ENCODE results near the gene HYAL3. TPM values are rescaled to one million over a fixed set of nuclear protein-coding genes. Genes with fewer than 3 reads are reported as not detected.

Gene HYAL3
- polyA plus RNA-seq, 1 experiment, result 3.0 TPM

- peak overlapping the region; percentile 11 for H3K27ac ChIP-seq (ENCODE audit: low read depth, low read length)
- no peak for DNase-seq (ENCODE audit: low read depth, low spot score)
- H3K27me3 ChIP-seq (ENCODE audit: control insufficient read depth, insufficient read depth, low read length), result no peaks in the 10 kb centered on the region
- POLR2A ChIA-PET, result interaction anchor here (0.6 kb wide), 1 partner anchor 11 kb away, joined by 3 read pairs; no protein-coding TSS in a partner anchor
- H3K4me3 ChIP-seq (ENCODE audit: low read depth, low read length), result no peak overlapping the region
- H3K9me3 ChIP-seq (ENCODE audit: control insufficient read depth, insufficient read depth, low read length), result no peaks in the 10 kb centered on the region; the same call in 1 of the 2 replicates
- TF ChIP-seq CTCF (IDR thresholded peaks at IDR 0.05; ENCODE audit: low read depth, low read length), result no peak
- CTCF ChIA-PET, result interaction anchor here (1.1 to 1.5 kb wide), 2 partner anchors 9 to 136 kb away, joined by 3 to 5 read pairs; no protein-coding TSS in a partner anchor
Observed at GRCh38 chr3:50330330-50330729, 31.1 kb upstream of the HYAL3 start.

GRCh38 chr3:50327943-50328691 is 28.9 kb upstream of the HYAL3 start, which contains the start of gene TUSC2:
Gene TUSC2 (minus strand): TSS chr3:50328223. CDS start chr3:50328099, 124 bp downstream.
- peak within 1 kb of the TSS; percentile 73 for H3K27ac ChIP-seq (ENCODE audit: low read depth, low read length)
- DNase-seq (ENCODE audit: low read depth, low spot score), result peak; percentile 82
- H3K4me3 ChIP-seq (ENCODE audit: low read depth, low read length), result peak within 1 kb of the TSS; percentile 87
- H3K9me3 ChIP-seq (ENCODE audit: control insufficient read depth, insufficient read depth, low read length), result no peaks in the 10 kb centered on the region; the same call in 1 of the 2 replicates
- ChIA-PET CTCF (interaction anchor here (0.7 to 0.8 kb wide), 2 partner anchors 19 to 771 kb away, joined by 3 to 4 read pairs; no protein-coding TSS in a partner anchor), POLR2A (interaction anchor here (0.6 to 2.2 kb wide), 5 partner anchors 8 to 44 kb away, joined by 4 to 22 read pairs (median 7); partner anchors contain the start of genes CYB561D2, IFRD2 and NPRL2)
- no peaks in the 10 kb centered on the region for H3K27me3 ChIP-seq (ENCODE audit: control insufficient read depth, insufficient read depth, low read length)
- TF ChIP-seq CTCF (IDR thresholded peaks at IDR 0.05; ENCODE audit: low read depth, low read length), result no peak

- H3K9me3 ChIP-seq (ENCODE audit: control insufficient read depth, insufficient read depth, low read length), result no peaks in the 10 kb centered on the region; the same call in 1 of the 2 replicates
- no peak overlapping the region for H3K27ac ChIP-seq (ENCODE audit: low read depth, low read length)
- no peaks in the 10 kb centered on the region for H3K27me3 ChIP-seq (ENCODE audit: control insufficient read depth, insufficient read depth, low read length)
- TF ChIP-seq CTCF (IDR thresholded peaks at IDR 0.05; ENCODE audit: low read depth, low read length), result no peak
- DNase-seq (ENCODE audit: low read depth, low spot score), result no peak
- peak overlapping the region; percentile 87 for H3K4me3 ChIP-seq (ENCODE audit: low read depth, low read length)
- POLR2A ChIA-PET, result interaction anchor here (0.6 to 2.2 kb wide), 3 partner anchors 9 to 43 kb away, joined by 5 to 22 read pairs (median 7); partner anchors contain the start of genes CYB561D2 and NPRL2
- CTCF ChIA-PET, result no interaction called here
Observed at GRCh38 chr3:50327129-50327528, 27.9 kb upstream of the HYAL3 start.

GRCh38 chr3:50326182-50326541 is 27.0 kb upstream of the HYAL3 start:
- TF ChIP-seq CTCF (IDR thresholded peaks at IDR 0.05; ENCODE audit: low read depth, low read length), result no peak

More at GRCh38 chr3:50326182-50326541, 27.0 kb upstream of the HYAL3 start:
- H3K4me3 ChIP-seq (ENCODE audit: low read depth, low read length), result no peak overlapping the region
- ChIA-PET CTCF (interaction anchor here (0.8 kb wide), 1 partner anchor 70 kb away, joined by 3 read pairs; no protein-coding TSS in a partner anchor), POLR2A (no interaction called here)
- H3K27me3 ChIP-seq (ENCODE audit: control insufficient read depth, insufficient read depth, low read length), result no peaks in the 10 kb centered on the region
- no peak overlapping the region for H3K27ac ChIP-seq (ENCODE audit: low read depth, low read length)
- no peaks in the 10 kb centered on the region; the same call in 1 of the 2 replicates for H3K9me3 ChIP-seq (ENCODE audit: control insufficient read depth, insufficient read depth, low read length)
- no peak for DNase-seq (ENCODE audit: low read depth, low spot score)
